ENCODE measurements around the gene POLR2E.
"Not testable (repeated sequence)": the region's sequence is repeated elsewhere in the genome, so short reads cannot be mapped to it uniquely, and the experiment has no call there.

POLR2E gene

GRCh38 chr19:1094978-1095701, at the start of gene POLR2E:
Gene POLR2E (minus strand): TSS chr19:1095375. CDS start chr19:1095315, 60 bp downstream.
- DNase-seq: peak; percentile 99

GRCh38 chr19:1144741-1145140, 49.6 kb upstream of the POLR2E start:
- DNase-seq: no peak

GRCh38 chr19:1143828-1144399, 48.7 kb upstream of the POLR2E start:
- DNase-seq: no peak

GRCh38 chr19:1141944-1142343, 46.8 kb upstream of the POLR2E start:
- no peak for DNase-seq

GRCh38 chr19:1140272-1141027, 45.3 kb upstream of the POLR2E start:
- no peak for DNase-seq

- no peak for DNase-seq
Measured at GRCh38 chr19:1139126-1139525, 44.0 kb upstream of the POLR2E start.

GRCh38 chr19:1138121-1138520, 42.9 kb upstream of the POLR2E start:
- DNase-seq: no peak

GRCh38 chr19:1136621-1137317, 41.6 kb upstream of the POLR2E start:
- DNase-seq: no peak

- no peak for DNase-seq
Measured at GRCh38 chr19:1136201-1136600, 41.0 kb upstream of the POLR2E start.

GRCh38 chr19:1135454-1135853, 40.3 kb upstream of the POLR2E start:
- no peak for DNase-seq

GRCh38 chr19:1134431-1134830, 39.3 kb upstream of the POLR2E start:
- no peak for DNase-seq

GRCh38 chr19:1133471-1133929, 38.3 kb upstream of the POLR2E start:
- peak; percentile 91 to 94 for DNase-seq

- DNase-seq: peak in 1 of 2 experiments; percentile 78
Measured at GRCh38 chr19:1132552-1133383, 37.6 kb upstream of the POLR2E start.

- DNase-seq: peak; percentile 92 to 95
Measured at GRCh38 chr19:1131718-1132551, 36.8 kb upstream of the POLR2E start.

- DNase-seq: peak; percentile 61 to 70
Measured at GRCh38 chr19:1130771-1131717, 35.9 kb upstream of the POLR2E start.

GRCh38 chr19:1129535-1129934, 34.4 kb upstream of the POLR2E start:
- peak in 1 of 2 experiments; percentile 19 for DNase-seq

GRCh38 chr19:1129084-1129483, 33.9 kb upstream of the POLR2E start:
- DNase-seq: not testable (repeated sequence)

GRCh38 chr19:1128106-1128505, 32.9 kb upstream of the POLR2E start:
- peak in 1 of 2 experiments; percentile 18 for DNase-seq

- DNase-seq: peak in 1 of 2 experiments; percentile 17
Measured at GRCh38 chr19:1126984-1127760, 32.0 kb upstream of the POLR2E start.
